ENCODE data around the gene C10orf90.

C10orf90 gene

DNA sequence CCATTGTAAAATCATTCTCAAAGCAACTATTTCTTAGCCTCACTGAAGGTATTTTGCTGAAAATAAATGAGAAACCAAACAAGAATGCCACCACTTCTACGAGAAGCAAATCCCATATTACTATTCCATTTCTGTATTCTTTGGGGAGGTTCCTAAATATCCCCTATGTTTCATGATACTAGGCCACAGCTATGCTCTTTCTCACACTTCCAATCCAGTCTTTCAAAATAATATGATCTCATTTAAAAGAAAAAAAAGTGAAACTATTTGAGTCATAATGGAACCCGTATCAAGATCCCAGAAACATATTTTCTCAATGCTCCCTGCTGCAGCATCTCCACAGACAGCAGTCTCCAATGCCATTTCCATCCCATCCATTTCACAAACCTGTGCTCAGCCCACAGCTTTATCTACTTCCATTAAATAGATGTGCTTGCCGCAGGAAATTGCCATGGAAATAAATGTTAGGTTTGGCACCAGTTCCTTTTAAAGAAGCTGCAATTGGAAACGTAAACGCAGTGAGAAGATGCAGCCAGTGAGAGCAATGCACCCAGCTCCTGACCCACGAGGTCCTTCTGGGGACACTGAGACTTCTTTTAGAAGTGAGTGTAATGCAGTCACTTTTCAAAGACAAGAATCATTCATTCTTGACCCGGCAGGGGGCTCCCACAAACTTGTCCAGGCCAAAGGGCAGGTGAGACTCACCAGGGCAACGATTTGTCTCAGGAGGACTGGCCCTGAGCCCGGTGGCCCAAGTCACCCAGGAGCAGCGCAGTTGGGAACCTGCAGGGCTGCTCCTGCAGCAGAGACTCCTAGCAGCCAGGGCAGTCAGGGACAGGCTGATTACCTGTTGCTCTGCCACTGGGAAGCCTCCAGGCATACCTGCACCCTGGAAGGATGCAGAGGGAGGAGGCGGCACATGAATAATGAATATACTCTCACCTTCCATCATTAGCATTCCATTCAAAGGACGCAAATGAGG, 99.6 kb downstream of the C10orf90 start (continued):
- TF ChIP-seq, protein P1, sequence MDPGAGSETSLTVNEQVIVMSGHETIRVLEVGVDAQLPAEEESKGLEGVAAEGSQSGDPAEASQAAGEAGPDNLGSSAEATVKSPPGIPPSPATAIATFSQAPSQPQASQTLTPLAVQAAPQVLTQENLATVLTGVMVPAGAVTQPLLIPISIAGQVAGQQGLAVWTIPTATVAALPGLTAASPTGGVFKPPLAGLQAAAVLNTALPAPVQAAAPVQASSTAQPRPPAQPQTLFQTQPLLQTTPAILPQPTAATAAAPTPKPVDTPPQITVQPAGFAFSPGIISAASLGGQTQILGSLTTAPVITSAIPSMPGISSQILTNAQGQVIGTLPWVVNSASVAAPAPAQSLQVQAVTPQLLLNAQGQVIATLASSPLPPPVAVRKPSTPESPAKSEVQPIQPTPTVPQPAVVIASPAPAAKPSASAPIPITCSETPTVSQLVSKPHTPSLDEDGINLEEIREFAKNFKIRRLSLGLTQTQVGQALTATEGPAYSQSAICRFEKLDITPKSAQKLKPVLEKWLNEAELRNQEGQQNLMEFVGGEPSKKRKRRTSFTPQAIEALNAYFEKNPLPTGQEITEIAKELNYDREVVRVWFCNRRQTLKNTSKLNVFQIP (CRISPR knock-in tag; IDR thresholded peaks at IDR 0.05; ENCODE audit: borderline replicate concordance, low read depth) = no peak
- TF ChIP-seq ZNF8 (CRISPR knock-in tag; IDR thresholded peaks at IDR 0.05) = no peak

DNA sequence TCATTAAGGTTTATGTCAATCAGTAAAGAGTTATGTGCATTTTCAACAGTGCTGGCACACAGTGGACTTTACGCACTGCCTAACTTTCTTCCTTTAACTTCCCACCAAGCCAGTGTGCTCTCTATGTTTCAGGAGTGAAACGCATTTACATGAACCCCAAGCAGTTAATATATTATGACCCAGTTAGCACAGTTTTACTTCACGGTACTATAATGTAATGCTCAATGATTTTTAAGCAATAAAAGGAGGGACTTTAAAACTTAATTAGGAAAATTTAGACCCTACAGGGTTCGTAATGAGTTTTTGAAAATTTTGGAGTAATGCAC, 100.3 kb downstream of the C10orf90 start:
- no peak; the same call in 2 of the 3 replicates for ATAC-seq
- TF ChIP-seq GLIS3 (CRISPR knock-in tag; IDR thresholded peaks at IDR 0.05) = no peak
- TF ChIP-seq OSR1 (CRISPR knock-in tag; IDR thresholded peaks at IDR 0.05) = no peak
- TF ChIP-seq PPARA (CRISPR knock-in tag; IDR thresholded peaks at IDR 0.05; ENCODE audit: borderline replicate concordance) = no peak
- TF ChIP-seq, protein P1 (CRISPR knock-in tag; IDR thresholded peaks at IDR 0.05; ENCODE audit: borderline replicate concordance, low read depth) = no peak

DNA sequence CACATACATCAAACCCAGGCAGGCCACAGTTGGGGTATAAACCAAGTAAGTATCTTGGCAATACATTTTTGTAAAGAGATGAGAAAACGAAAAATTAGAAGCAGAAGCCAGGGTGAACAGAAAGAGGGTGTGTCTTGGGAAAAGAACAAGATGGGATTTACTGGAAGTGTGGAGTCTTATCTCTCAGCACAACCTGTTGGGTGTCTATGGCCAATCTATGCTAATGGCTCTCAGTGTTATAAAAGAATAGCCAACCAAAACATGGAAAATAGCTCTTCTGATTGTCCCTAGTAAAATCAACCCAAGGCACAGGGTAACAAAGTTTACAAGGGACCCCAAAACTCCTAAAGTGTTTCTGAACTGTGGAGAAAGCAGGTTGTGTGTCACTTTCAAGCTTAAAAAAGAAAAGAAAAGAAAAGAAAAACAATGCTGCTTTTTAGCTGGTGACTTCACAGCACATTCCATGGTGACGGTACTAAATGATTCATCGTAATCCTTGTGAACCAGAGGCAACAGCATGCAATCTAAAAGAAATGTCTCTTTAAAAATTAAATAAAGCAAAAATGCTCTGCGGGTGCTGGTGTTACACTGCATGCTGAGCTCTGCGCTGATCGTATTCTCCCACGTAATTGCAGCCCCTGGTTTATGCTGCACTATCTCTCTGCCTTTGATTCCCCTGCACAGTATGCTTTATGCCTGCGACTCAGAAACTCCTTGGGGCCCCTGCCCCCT, 100.8 kb downstream of the C10orf90 start:
- peak; percentile 86 for ATAC-seq

DNA sequence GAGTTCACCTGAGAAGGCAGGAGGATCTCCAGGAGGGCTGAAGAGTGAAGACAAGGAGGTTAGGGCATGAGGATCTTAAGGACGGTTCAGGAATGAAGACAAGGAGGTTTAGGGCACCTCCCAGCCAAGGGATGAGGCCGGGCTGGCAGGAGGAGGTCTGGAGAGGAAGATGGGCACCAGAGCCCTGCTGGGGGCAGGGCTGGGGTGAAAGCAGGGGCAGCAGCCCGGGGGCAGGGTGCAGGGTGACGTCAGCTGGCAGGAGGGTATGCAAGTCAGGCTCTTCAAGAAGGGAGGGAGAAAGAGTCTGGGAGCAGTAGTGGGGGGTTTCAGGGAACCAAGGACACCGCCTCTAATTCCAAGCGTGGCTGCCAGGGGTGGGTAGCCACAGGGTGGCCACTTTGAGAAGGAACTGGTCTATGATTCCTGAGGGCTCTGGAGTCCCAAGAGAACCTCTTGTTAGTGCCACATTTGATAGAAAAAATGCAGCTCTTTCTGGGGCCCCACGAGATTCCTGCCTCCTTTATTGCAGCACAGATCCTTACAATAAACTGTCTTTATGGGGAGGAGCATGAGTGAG, 101.6 kb downstream of the C10orf90 start:
- ATAC-seq = peak; percentile 18; the same call in 1 of the 3 replicates
- TF ChIP-seq RARB (CRISPR knock-in tag; IDR thresholded peaks at IDR 0.05) (no peak), ZNF8 (CRISPR knock-in tag; IDR thresholded peaks at IDR 0.05) (no peak), TCF4 (CRISPR knock-in tag; IDR thresholded peaks at IDR 0.05; ENCODE audit: borderline replicate concordance) (no peak), ZNF565 (CRISPR knock-in tag; conservative IDR thresholded peaks at IDR 0.05; ENCODE audit: low read depth) (no peak), GLIS3 (CRISPR knock-in tag; IDR thresholded peaks at IDR 0.05) (no peak), TOX (CRISPR knock-in tag; IDR thresholded peaks at IDR 0.05; ENCODE audit: borderline replicate concordance) (no peak), ESRRG (CRISPR knock-in tag; IDR thresholded peaks at IDR 0.05) (no peak), PPARA (CRISPR knock-in tag; IDR thresholded peaks at IDR 0.05; ENCODE audit: borderline replicate concordance) (no peak), SNAI2 (CRISPR knock-in tag; IDR thresholded peaks at IDR 0.05) (no peak), ZC3H10 (CRISPR knock-in tag; IDR thresholded peaks at IDR 0.05) (no peak), ISL1 (CRISPR knock-in tag; IDR thresholded peaks at IDR 0.05) (no peak), ZFP30 (CRISPR knock-in tag; IDR thresholded peaks at IDR 0.05) (no peak), ZNF70 (CRISPR knock-in tag; IDR thresholded peaks at IDR 0.05) (no peak)
- TF ChIP-seq, protein P2, sequence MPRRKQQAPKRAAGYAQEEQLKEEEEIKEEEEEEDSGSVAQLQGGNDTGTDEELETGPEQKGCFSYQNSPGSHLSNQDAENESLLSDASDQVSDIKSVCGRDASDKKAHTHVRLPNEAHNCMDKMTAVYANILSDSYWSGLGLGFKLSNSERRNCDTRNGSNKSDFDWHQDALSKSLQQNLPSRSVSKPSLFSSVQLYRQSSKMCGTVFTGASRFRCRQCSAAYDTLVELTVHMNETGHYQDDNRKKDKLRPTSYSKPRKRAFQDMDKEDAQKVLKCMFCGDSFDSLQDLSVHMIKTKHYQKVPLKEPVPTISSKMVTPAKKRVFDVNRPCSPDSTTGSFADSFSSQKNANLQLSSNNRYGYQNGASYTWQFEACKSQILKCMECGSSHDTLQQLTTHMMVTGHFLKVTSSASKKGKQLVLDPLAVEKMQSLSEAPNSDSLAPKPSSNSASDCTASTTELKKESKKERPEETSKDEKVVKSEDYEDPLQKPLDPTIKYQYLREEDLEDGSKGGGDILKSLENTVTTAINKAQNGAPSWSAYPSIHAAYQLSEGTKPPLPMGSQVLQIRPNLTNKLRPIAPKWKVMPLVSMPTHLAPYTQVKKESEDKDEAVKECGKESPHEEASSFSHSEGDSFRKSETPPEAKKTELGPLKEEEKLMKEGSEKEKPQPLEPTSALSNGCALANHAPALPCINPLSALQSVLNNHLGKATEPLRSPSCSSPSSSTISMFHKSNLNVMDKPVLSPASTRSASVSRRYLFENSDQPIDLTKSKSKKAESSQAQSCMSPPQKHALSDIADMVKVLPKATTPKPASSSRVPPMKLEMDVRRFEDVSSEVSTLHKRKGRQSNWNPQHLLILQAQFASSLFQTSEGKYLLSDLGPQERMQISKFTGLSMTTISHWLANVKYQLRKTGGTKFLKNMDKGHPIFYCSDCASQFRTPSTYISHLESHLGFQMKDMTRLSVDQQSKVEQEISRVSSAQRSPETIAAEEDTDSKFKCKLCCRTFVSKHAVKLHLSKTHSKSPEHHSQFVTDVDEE (CRISPR knock-in tag; IDR thresholded peaks at IDR 0.05) = no peak
- TF ChIP-seq, protein P3, sequence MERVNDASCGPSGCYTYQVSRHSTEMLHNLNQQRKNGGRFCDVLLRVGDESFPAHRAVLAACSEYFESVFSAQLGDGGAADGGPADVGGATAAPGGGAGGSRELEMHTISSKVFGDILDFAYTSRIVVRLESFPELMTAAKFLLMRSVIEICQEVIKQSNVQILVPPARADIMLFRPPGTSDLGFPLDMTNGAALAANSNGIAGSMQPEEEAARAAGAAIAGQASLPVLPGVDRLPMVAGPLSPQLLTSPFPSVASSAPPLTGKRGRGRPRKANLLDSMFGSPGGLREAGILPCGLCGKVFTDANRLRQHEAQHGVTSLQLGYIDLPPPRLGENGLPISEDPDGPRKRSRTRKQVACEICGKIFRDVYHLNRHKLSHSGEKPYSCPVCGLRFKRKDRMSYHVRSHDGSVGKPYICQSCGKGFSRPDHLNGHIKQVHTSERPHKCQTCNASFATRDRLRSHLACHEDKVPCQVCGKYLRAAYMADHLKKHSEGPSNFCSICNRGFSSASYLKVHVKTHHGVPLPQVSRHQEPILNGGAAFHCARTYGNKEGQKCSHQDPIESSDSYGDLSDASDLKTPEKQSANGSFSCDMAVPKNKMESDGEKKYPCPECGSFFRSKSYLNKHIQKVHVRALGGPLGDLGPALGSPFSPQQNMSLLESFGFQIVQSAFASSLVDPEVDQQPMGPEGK (CRISPR knock-in tag; IDR thresholded peaks at IDR 0.05; ENCODE audit: borderline replicate concordance) = no peak
- TF ChIP-seq, protein P1 (CRISPR knock-in tag; IDR thresholded peaks at IDR 0.05; ENCODE audit: borderline replicate concordance, low read depth) = no peak

More for the DNA sequence above, 100.8 kb downstream of the C10orf90 start:
- TF ChIP-seq ISL1 (CRISPR knock-in tag; IDR thresholded peaks at IDR 0.05) = 0 out of 2 replicates have a peak, but pooled peaks have one; percentile 7
- TF ChIP-seq, protein P2 (CRISPR knock-in tag; IDR thresholded peaks at IDR 0.05) = no peak
